ENCODE data around the gene NIPAL3. TPM values are rescaled to one million over a fixed set of nuclear protein-coding genes. Genes with fewer than 3 reads are reported as not detected.

NIPAL3 gene
- total and polyA plus RNA-seq, 2 experiments from 2014 or later: 55.9 to 78.4 TPM

DNA sequence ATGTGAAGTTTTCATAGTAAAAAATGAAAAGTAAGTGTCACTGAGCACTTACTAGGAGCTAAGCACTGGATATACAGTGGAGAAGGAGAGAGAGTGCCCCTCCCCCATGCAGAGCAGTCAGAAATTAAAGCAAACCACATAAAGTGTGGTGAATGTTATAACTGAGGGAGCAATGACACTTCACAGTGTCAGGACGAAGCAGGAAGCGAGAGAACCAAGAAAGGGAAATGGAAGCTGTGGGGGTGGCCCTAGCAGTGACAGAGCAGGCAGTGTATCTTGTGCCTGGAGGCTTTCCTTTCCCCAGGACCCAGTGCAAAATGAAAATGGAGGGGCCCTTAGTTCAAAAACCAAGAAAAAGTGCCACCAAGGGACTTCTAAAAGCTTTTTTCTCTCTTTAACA, 65.5 kb downstream of the NIPAL3 start:
- no peak for TF ChIP-seq EZH2phosphoT487 (IDR thresholded peaks at IDR 0.05; ENCODE audit: insufficient read depth, low read depth)
- no peak for TF ChIP-seq EZH2 (IDR thresholded peaks at IDR 0.05; ENCODE audit: insufficient read depth, poor library complexity, severe bottlenecking)
- no peaks in the 10 kb centered on the region for H3K27me3 ChIP-seq (replicated peaks; ENCODE audit: insufficient read depth)
- H3K9me3 ChIP-seq (ENCODE audit: low read depth): no peaks in the 10 kb centered on the region
- H3K4me3 ChIP-seq: no peak overlapping the region
- H3K4me1 ChIP-seq (ENCODE audit: insufficient read depth): no peaks in the 10 kb centered on the region
- H3K9ac ChIP-seq: no peak overlapping the region
- no peak for DNase-seq
- H3K27ac ChIP-seq: no peak overlapping the region
- H3K79me2 ChIP-seq (ENCODE audit: insufficient read depth): no peaks in the 10 kb centered on the region
- no peaks in the 10 kb centered on the region for H4K20me1 ChIP-seq (ENCODE audit: insufficient read depth)
- H2AFZ ChIP-seq: no peak overlapping the region
- in situ Hi-C loops (cut with MboI): no loop called here
- H3K36me3 ChIP-seq (ENCODE audit: low read depth): no peaks in the 10 kb centered on the region
- H3K4me2 ChIP-seq (ENCODE audit: unreplicated experiment): no peak overlapping the region
- WGBS, 2 experiments (ENCODE audit: low coverage in 1 of 2, low lambda C conversion rate in 2 of 2, missing lambda C conversion rate in 2 of 2): 79 to 88% methylated on average over 2 of the region's 2 CpGs
- no peaks in the 10 kb centered on the region for H3F3A ChIP-seq (ENCODE audit: insufficient read depth)
- no peaks in the 10 kb centered on the region for H3K9me2 ChIP-seq (ENCODE audit: insufficient read depth)

DNA sequence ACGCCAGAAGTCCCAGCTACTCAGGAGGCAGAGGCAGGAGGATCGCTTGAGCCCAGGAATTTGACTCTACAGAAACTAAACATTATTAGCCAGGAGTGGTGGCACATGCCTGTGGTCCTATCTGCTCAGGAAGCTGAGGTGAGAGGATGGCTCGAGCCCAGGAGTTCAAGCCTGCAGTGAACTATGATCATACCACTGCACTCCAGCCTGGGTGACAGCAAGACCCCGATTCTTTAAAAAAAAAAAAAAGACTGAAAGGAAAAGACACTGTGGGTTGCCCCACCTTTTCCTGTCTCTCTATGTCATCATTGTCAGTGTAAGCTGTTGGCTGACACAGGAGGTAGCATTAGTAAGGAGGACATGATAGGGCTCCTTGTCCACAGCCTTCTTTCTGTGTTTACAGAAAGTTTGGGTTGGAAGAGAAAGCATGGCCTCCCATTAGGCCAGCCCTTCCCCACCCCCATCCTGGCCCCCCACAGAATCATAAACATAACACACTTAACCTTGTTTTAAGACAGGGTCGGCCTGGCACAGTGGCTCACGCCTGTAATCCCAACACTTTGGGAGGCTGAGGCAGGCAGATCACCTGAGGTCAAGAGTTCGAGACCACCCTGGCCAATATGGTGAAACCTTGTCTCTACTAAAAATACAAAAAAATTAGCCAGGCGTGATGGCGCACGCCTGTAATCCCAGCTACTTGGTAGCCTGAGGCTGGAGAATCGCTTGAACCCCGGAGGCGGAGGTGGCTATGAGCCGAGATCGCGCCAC, 66.4 kb downstream of the NIPAL3 start:
- no peak overlapping the region for H3K9ac ChIP-seq
- TF ChIP-seq EZH2phosphoT487 (IDR thresholded peaks at IDR 0.05; ENCODE audit: insufficient read depth, low read depth) (no peak), EZH2 (IDR thresholded peaks at IDR 0.05; ENCODE audit: insufficient read depth, poor library complexity, severe bottlenecking) (no peak)
- H3F3A ChIP-seq (ENCODE audit: insufficient read depth): no peaks in the 10 kb centered on the region
- DNase-seq: no peak
- H3K4me3 ChIP-seq: no peak overlapping the region
- H3K9me3 ChIP-seq (ENCODE audit: low read depth): no peaks in the 10 kb centered on the region
- H2AFZ ChIP-seq: no peak overlapping the region
- no peak overlapping the region for H3K4me2 ChIP-seq (ENCODE audit: unreplicated experiment)
- no peaks in the 10 kb centered on the region for H3K79me2 ChIP-seq (ENCODE audit: insufficient read depth)
- no peaks in the 10 kb centered on the region for H4K20me1 ChIP-seq (ENCODE audit: insufficient read depth)
- H3K27ac ChIP-seq: no peak overlapping the region
- no peaks in the 10 kb centered on the region for H3K36me3 ChIP-seq (ENCODE audit: low read depth)
- no peaks in the 10 kb centered on the region for H3K27me3 ChIP-seq (replicated peaks; ENCODE audit: insufficient read depth)
- 86 to 89% methylated on average over 15 to 16 of the region's 16 CpGs for WGBS, 2 experiments (ENCODE audit: low coverage in 1 of 2, low lambda C conversion rate in 2 of 2, missing lambda C conversion rate in 2 of 2)
- no peaks in the 10 kb centered on the region for H3K9me2 ChIP-seq (ENCODE audit: insufficient read depth)
- no peaks in the 10 kb centered on the region for H3K4me1 ChIP-seq (ENCODE audit: insufficient read depth)
- in situ Hi-C loops (cut with MboI): no loop called here

DNA sequence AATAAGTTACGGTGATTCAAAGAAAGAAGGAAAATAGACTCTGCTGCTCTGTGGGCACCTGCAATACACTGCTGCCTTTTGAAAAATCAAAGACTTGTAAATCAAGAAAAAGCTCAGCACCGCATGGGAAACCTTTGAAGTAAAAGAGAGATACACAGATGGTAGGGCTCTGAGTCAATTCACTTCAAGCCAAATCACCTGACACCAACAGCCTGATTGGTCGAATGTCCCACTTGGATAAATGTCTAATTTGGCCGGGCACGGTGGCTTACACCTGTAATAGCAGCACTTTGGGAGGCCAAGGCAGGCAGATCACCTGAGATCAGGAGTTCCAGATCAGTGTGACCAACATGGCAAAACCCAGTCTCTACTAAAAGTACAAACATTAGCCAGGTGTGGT, 67.8 kb downstream of the NIPAL3 start:
- H3F3A ChIP-seq (ENCODE audit: insufficient read depth): no peaks in the 10 kb centered on the region
- no peaks in the 10 kb centered on the region for H4K20me1 ChIP-seq (ENCODE audit: insufficient read depth)
- TF ChIP-seq EZH2phosphoT487 (IDR thresholded peaks at IDR 0.05; ENCODE audit: insufficient read depth, low read depth) (no peak), EZH2 (IDR thresholded peaks at IDR 0.05; ENCODE audit: insufficient read depth, poor library complexity, severe bottlenecking) (no peak)
- WGBS, 2 experiments (ENCODE audit: low coverage in 1 of 2, low lambda C conversion rate in 2 of 2, missing lambda C conversion rate in 2 of 2): 84 to 92% methylated on average over 5 of the region's 5 CpGs
- H2AFZ ChIP-seq: no peak overlapping the region
- no peaks in the 10 kb centered on the region for H3K36me3 ChIP-seq (ENCODE audit: low read depth)
- no peak overlapping the region for H3K4me3 ChIP-seq
- H3K9me3 ChIP-seq (ENCODE audit: low read depth): no peaks in the 10 kb centered on the region
- H3K27me3 ChIP-seq (replicated peaks; ENCODE audit: insufficient read depth): no peaks in the 10 kb centered on the region
- no peaks in the 10 kb centered on the region for H3K79me2 ChIP-seq (ENCODE audit: insufficient read depth)
- H3K27ac ChIP-seq: no peak overlapping the region
- H3K9ac ChIP-seq: no peak overlapping the region
- in situ Hi-C loops (cut with MboI): no loop called here
- no peaks in the 10 kb centered on the region for H3K9me2 ChIP-seq (ENCODE audit: insufficient read depth)
- no peak overlapping the region for H3K4me2 ChIP-seq (ENCODE audit: unreplicated experiment)
- H3K4me1 ChIP-seq (ENCODE audit: insufficient read depth): no peaks in the 10 kb centered on the region
- DNase-seq: no peak

DNA sequence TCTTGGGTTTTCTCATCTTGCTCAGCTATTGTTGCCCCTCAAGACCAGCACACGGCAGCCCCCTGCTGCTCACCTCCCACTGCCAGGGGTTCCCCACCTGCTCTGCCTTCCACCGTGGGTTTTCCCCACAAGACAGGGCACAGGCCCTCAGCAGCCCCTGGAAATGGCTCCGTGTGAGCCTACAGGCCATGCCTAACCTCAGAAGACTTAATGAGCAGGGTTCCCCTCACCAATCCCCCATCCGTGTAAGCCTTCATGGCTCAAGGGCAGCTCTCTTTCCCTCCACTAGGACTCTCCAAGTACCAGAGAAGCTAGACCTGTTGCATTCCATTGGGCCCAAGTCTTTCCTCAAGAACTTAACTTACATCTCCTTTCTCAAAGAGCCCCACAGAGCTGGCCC, 68.6 kb downstream of the NIPAL3 start:
- WGBS, 2 experiments (ENCODE audit: low coverage in 1 of 2, low lambda C conversion rate in 2 of 2, missing lambda C conversion rate in 2 of 2): 46 to 71% methylated on average over 4 of the region's 4 CpGs
- no peak overlapping the region for H3K4me3 ChIP-seq
- H2AFZ ChIP-seq: no peak overlapping the region

More for the DNA sequence above, 68.6 kb downstream of the NIPAL3 start:
- no peak for DNase-seq
- H3K4me1 ChIP-seq (ENCODE audit: insufficient read depth): no peaks in the 10 kb centered on the region
- no peaks in the 10 kb centered on the region for H3K36me3 ChIP-seq (ENCODE audit: low read depth)
- H3K4me2 ChIP-seq (ENCODE audit: unreplicated experiment): no peak overlapping the region
- no peaks in the 10 kb centered on the region for H3K9me3 ChIP-seq (ENCODE audit: low read depth)
- no peaks in the 10 kb centered on the region for H4K20me1 ChIP-seq (ENCODE audit: insufficient read depth)
- no peaks in the 10 kb centered on the region for H3K79me2 ChIP-seq (ENCODE audit: insufficient read depth)
- in situ Hi-C loops (cut with MboI): no loop called here
- no peak overlapping the region for H3K9ac ChIP-seq
- TF ChIP-seq EZH2 (IDR thresholded peaks at IDR 0.05; ENCODE audit: insufficient read depth, poor library complexity, severe bottlenecking) (no peak), EZH2phosphoT487 (IDR thresholded peaks at IDR 0.05; ENCODE audit: insufficient read depth, low read depth) (no peak)
- no peaks in the 10 kb centered on the region for H3K27me3 ChIP-seq (replicated peaks; ENCODE audit: insufficient read depth)
- no peaks in the 10 kb centered on the region for H3F3A ChIP-seq (ENCODE audit: insufficient read depth)
- H3K9me2 ChIP-seq (ENCODE audit: insufficient read depth): no peaks in the 10 kb centered on the region
- H3K27ac ChIP-seq: no peak overlapping the region

Measured in GM23248 (cell line).